ENCODE data around the gene FGD6. TPM values are rescaled to one million over a fixed set of nuclear protein-coding genes. Genes with fewer than 3 reads are reported as not detected.

FGD6 gene
- 10 to 100 TPM; 25.0 to 37.0 (median 32.1) TPM for total RNA-seq

DNA sequence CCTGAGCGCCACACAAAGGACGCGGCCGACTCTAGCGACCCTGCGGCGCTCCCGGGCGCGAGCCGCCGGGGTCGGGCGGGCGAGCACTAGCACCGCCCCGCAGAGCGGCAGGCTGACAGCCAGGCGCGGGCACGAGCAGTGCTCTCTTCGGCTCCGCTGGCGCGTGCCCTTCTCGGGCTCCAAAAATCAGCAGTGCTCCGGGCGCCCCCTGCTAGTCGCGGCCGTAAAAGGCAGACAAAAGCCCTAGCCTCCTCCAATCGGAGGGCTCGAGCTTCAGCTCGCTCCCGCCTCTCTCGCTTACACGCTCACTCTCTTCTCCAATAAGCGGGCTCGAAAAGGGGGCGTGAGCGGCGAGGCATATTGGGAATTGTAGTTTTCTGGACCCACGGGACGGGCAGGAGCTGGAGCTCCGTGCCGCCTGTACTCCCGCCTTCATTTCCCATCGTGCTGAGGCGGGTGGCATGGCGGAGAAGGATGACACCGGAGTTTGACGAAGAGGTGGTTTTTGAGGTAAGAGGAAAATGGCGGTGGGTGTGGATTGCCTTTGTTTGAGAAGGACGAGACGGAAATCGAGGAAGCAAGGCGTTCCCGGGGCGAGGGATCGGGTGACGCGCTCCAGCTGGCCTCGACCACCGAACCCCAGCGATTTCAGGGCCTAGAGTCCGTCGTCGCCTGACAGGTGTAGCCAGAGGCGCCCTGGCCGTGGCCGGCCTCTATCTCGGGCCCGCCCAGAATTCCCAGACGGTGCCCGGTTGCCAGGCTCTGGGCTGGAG is at the start of gene FGD6, which contains the start of gene VEZT:
Gene FGD6 (minus strand): TSS at position 91 of the 773 bp plus-strand sequence. CDS start 227 bp downstream, outside the sequence.
Gene VEZT (plus strand): TSS at position 431 of the 773 bp plus-strand sequence. CDS start 44 bp downstream, at position 475.
- H3K27ac ChIP-seq, result peak within 1 kb of the TSS; percentile 92 to 99 (median 96)
- TF ChIP-seq POLR2AphosphoS5 (IDR thresholded peaks at IDR 0.05) (peak; percentile 74 to 91 (median 84)), EP300 (IDR thresholded peaks at IDR 0.05; ENCODE audit: low read depth) (no peak), POLR2A (IDR thresholded peaks at IDR 0.05) (peak; percentile 79)
- TF ChIP-seq, protein P1, sequence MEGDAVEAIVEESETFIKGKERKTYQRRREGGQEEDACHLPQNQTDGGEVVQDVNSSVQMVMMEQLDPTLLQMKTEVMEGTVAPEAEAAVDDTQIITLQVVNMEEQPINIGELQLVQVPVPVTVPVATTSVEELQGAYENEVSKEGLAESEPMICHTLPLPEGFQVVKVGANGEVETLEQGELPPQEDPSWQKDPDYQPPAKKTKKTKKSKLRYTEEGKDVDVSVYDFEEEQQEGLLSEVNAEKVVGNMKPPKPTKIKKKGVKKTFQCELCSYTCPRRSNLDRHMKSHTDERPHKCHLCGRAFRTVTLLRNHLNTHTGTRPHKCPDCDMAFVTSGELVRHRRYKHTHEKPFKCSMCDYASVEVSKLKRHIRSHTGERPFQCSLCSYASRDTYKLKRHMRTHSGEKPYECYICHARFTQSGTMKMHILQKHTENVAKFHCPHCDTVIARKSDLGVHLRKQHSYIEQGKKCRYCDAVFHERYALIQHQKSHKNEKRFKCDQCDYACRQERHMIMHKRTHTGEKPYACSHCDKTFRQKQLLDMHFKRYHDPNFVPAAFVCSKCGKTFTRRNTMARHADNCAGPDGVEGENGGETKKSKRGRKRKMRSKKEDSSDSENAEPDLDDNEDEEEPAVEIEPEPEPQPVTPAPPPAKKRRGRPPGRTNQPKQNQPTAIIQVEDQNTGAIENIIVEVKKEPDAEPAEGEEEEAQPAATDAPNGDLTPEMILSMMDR (IDR thresholded peaks at IDR 0.05), result peak; percentile 30 to 71 (median 51)
- no peaks in the 10 kb centered on the region for H3K9me3 ChIP-seq
- H3K27me3 ChIP-seq, result no peaks in the 10 kb centered on the region
- DNase-seq, result peak; percentile 99
- 0% methylated on average over 65 of the region's 75 CpGs; no CpG with 5 or more reads in 1 of the 2 donors for WGBS, 2 donors (ENCODE audit: low coverage in 1 of 2)
- H3K4me1 ChIP-seq, result peaks cover 7 to 63% (median 27%) of the 10 kb centered on the region in 4 donors
- H3K4me3 ChIP-seq, result peak within 1 kb of the TSS; percentile 70 to 83 (median 76)
- H3K36me3 ChIP-seq, result no peaks in the 10 kb centered on the region
- in situ Hi-C loops (cut with MboI; ENCODE audit: low pct_ligation_motif_present in 1 of 4, low pct_unique_long_range_greater_than_20kb in 1 of 4, low sequenced_read_pairs in 3 of 4) (no loop called here), intact Hi-C loops (cut with DNase I; ENCODE audit: low total_unique reads) (loop anchor here (10.0 kb wide), 1 partner anchor 53 kb away; no protein-coding TSS in a partner anchor)

DNA sequence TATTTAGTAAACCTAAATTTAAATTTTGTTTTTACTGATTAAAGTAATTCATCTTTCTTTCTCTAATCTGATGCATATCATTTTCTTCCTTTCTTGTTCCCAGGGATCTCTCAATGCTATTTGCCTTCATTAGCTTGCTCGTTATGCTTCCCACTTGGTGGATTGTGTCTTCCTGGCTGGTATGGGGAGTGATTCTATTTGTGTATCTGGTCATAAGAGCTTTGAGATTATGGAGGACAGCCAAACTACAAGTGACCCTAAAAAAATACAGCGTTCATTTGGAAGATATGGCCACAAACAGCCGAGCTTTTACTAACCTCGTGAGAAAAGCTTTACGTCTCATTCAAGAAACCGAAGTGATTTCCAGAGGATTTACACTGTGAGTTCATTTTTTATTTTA is 49.0 kb upstream of the FGD6 start:
- peaks cover 0 to 34% (median 5%) of the 10 kb centered on the region in 4 donors for H3K36me3 ChIP-seq
- TF ChIP-seq, protein P1 (IDR thresholded peaks at IDR 0.05), result no peak
- TF ChIP-seq EP300 (IDR thresholded peaks at IDR 0.05; ENCODE audit: low read depth), result no peak
- TF ChIP-seq POLR2A (IDR thresholded peaks at IDR 0.05), result no peak
- TF ChIP-seq POLR2AphosphoS5 (IDR thresholded peaks at IDR 0.05), result no peak
- no peak overlapping the region for H3K27ac ChIP-seq
- intact Hi-C loops (cut with DNase I; ENCODE audit: low total_unique reads) (no loop called here), in situ Hi-C loops (cut with MboI; ENCODE audit: low pct_ligation_motif_present in 1 of 4, low pct_unique_long_range_greater_than_20kb in 1 of 4, low sequenced_read_pairs in 3 of 4) (no loop called here)
- H3K4me1 ChIP-seq, result no peaks in the 10 kb centered on the region
- no peaks in the 10 kb centered on the region for H3K9me3 ChIP-seq
- no peak for DNase-seq
- H3K27me3 ChIP-seq, result no peaks in the 10 kb centered on the region
- H3K4me3 ChIP-seq, result no peak overlapping the region
- 92 to 97% methylated on average over 6 of the region's 6 CpGs for WGBS, 2 donors (ENCODE audit: low coverage in 1 of 2)

DNA sequence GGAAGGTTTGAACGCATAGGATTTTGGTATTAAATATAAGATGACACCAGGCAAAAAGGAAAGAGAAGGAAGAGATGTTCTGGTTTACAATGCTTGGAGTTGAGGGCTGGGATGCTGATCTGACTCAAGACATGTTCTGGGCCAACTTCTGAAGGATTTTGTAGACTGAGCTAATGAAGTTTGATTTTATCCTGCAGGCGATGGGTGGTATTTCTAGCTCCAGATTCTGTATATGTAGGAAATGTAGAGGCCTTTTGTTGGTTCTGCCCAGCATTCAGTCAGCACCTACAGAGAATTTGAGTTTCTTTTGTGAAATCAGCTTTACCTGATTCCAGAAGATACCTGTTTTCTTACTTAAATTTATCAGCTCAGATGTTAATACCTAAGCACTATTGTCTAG is 48.5 kb upstream of the FGD6 start:
- Histone ChIP-seq H3K27ac (no peak overlapping the region), H3K4me3 (no peak overlapping the region), H3K36me3 (peaks cover 0 to 34% (median 3%) of the 10 kb centered on the region in 4 donors), H3K4me1 (no peaks in the 10 kb centered on the region), H3K9me3 (no peaks in the 10 kb centered on the region), H3K27me3 (no peaks in the 10 kb centered on the region)
- 93 to 94% methylated on average over 2 of the region's 2 CpGs for WGBS, 2 donors (ENCODE audit: low coverage in 1 of 2)
- in situ Hi-C loops (cut with MboI; ENCODE audit: low pct_ligation_motif_present in 1 of 4, low pct_unique_long_range_greater_than_20kb in 1 of 4, low sequenced_read_pairs in 3 of 4), result no loop called here
- no peak for DNase-seq
- intact Hi-C loops (cut with DNase I; ENCODE audit: low total_unique reads), result no loop called here
- TF ChIP-seq EP300 (IDR thresholded peaks at IDR 0.05; ENCODE audit: low read depth) (no peak), POLR2AphosphoS5 (IDR thresholded peaks at IDR 0.05) (no peak), POLR2A (IDR thresholded peaks at IDR 0.05) (no peak)

DNA sequence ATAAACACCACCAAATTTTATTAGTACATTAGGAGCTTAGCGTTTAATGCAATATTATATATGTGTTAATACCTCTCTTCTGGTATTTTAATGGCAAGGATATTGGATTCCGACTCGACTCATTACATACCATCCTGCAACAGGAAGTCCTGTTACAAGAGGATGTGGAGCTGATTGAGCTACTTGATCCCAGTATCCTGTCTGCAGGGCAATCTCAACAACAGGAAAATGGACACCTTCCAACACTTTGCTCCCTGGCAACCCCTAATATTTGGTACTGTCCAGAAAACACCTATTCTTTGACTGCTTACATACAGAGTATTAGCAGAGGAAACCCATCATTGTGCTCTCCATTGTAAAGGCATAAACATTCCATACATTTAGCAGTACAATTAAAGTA is 45.5 kb upstream of the FGD6 start:
- H3K36me3 ChIP-seq, result peaks cover 0 to 24% (median 3%) of the 10 kb centered on the region in 4 donors
- no peaks in the 10 kb centered on the region for H3K27me3 ChIP-seq
- H3K27ac ChIP-seq, result no peak overlapping the region
- TF ChIP-seq POLR2AphosphoS5 (IDR thresholded peaks at IDR 0.05) (no peak), POLR2A (IDR thresholded peaks at IDR 0.05) (no peak), EP300 (IDR thresholded peaks at IDR 0.05; ENCODE audit: low read depth) (no peak)
- TF ChIP-seq, protein P1 (IDR thresholded peaks at IDR 0.05), result no peak
- no peak for DNase-seq
- H3K4me1 ChIP-seq, result peaks cover 0 to 10% (median 2%) of the 10 kb centered on the region in 4 donors
- no peaks in the 10 kb centered on the region for H3K9me3 ChIP-seq
- 83 to 92% methylated on average over 3 of the region's 3 CpGs for WGBS, 2 donors (ENCODE audit: low coverage in 1 of 2)
- intact Hi-C loops (cut with DNase I; ENCODE audit: low total_unique reads) (no loop called here), in situ Hi-C loops (cut with MboI; ENCODE audit: low pct_ligation_motif_present in 1 of 4, low pct_unique_long_range_greater_than_20kb in 1 of 4, low sequenced_read_pairs in 3 of 4) (no loop called here)
- H3K4me3 ChIP-seq, result no peak overlapping the region

All from transverse colon (tissue), 4 donors.